DND-41 (cell line): ENCODE measurements around the gene NPM3.

Experiments
- ATAC-seq: fragments of 200-7000 bp; cut with Tn5 transposase; 3 replicates; pipeline ENCODE4 v1.9.1; 2021; ENCODE audit warnings: low read depth; ENCODE audit not compliant: insufficient read depth
- DNase-seq: peaks from one replicate; pipeline ENCODE4 v3.0.0-alpha.2; 2020
- H2AFZ ChIP-seq: 2 replicates; pipeline ENCODE4 v1.6.0; 2012; ENCODE audit warnings: low read depth, low read length
- H3K27ac ChIP-seq: 2 replicates; pipeline ENCODE4 v1.5.1; 2012; ENCODE audit warnings: low read length, inconsistent platforms
- H3K27me3 ChIP-seq: fragments of 200-600 bp; sonication (generic); 2 replicates; pipeline ENCODE4 v1.6.0; 2012; ENCODE audit warnings: low read length, mild to moderate bottlenecking, inconsistent platforms; ENCODE audit not compliant: insufficient read depth, poor library complexity
- H3K36me3 ChIP-seq: 2 replicates; pipeline ENCODE4 v1.5.1; 2012; ENCODE audit warnings: low read length, inconsistent platforms; ENCODE audit not compliant: insufficient read depth
- H3K4me1 ChIP-seq: 2 replicates; pipeline ENCODE4 v1.5.1; 2012; ENCODE audit warnings: mild to moderate bottlenecking, low read length; ENCODE audit not compliant: insufficient read depth
- H3K4me2 ChIP-seq: 2 replicates; pipeline ENCODE4 v1.6.0; 2012; ENCODE audit warnings: mild to moderate bottlenecking, moderate library complexity, low read length, inconsistent platforms; ENCODE audit not compliant: insufficient read depth
- H3K4me3 ChIP-seq, 2 experiments: fragments of 200-600 bp in 1 of 2; shearing (Covaris generic) in 1 of 2; 2 replicates each; pipeline ENCODE4 v1.5.1; 2012 to 2016; ENCODE audit warnings: inconsistent platforms in 2 of 2, low read length in 2 of 2, mild to moderate bottlenecking in 2 of 2, low read depth in 1 of 2, moderate library complexity in 1 of 2
- H3K79me2 ChIP-seq: 2 replicates; pipeline ENCODE4 v1.6.0; 2012; ENCODE audit warnings: low read length, inconsistent platforms; ENCODE audit not compliant: insufficient read depth
- H3K9ac ChIP-seq: 2 replicates; pipeline ENCODE4 v1.6.0; 2012; ENCODE audit warnings: low read depth, mild to moderate bottlenecking, inconsistent platforms, low read length, moderate library complexity
- H3K9me3 ChIP-seq: 2 replicates; pipeline ENCODE4 v1.5.1; 2012; ENCODE audit warnings: low read length, moderate library complexity, mild to moderate bottlenecking, inconsistent platforms; ENCODE audit not compliant: insufficient read depth, severe bottlenecking
- H4K20me1 ChIP-seq: 2 replicates; pipeline ENCODE4 v1.6.0; 2012; ENCODE audit warnings: low read length; ENCODE audit not compliant: insufficient read depth
- EZH2 ChIP-seq: IDR thresholded peaks from 3 replicates; pipeline ENCODE4 v1.6.1; 2012; ENCODE audit warnings: borderline replicate concordance, low read depth, mild to moderate bottlenecking, moderate library complexity, low read length, inconsistent platforms; ENCODE audit not compliant: severe bottlenecking
- TF ChIP-seq, protein P1 (sequence below): IDR thresholded peaks from 2 replicates; pipeline ENCODE4 v1.5.1; 2012; ENCODE audit warnings: borderline replicate concordance, low read length, moderate library complexity, mild to moderate bottlenecking; ENCODE audit not compliant: poor library complexity, severe bottlenecking; ENCODE audit errors: extremely low read depth

The NPM3 gene

DNA sequence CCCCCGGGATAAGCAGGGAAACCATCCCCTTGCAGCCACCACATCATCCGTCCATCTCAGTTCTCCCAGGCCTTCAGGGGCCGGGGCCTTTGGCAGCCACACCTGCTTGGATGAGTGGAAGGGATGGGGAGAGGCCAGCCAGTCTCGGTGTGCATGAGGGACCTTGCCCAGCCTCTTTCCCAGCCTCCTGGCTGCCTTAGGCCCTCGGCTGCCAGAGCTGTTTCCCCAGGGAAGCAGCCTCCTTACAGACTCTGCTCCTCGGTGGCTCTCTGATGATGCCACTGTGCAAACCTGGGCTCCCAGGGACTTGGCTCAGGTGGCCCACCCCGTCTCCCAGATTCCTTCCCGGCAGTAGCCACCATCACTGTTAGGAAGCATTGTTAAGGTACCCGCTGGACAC is 22.0 kb downstream of the NPM3 start:
- Histone ChIP-seq H4K20me1 (no peaks in the 10 kb centered on the region), H3K4me1 (no peaks in the 10 kb centered on the region), H3K9me3 (no peaks in the 10 kb centered on the region), H3K9ac (no peak overlapping the region), H3K27ac (no peak overlapping the region), H3K36me3 (no peaks in the 10 kb centered on the region), H3K4me2 (no peak overlapping the region), H3K79me2 (no peaks in the 10 kb centered on the region), H3K4me3 (no peak overlapping the region), H3K27me3 (no peaks in the 10 kb centered on the region), H2AFZ (no peak overlapping the region)
- no peak for ATAC-seq
- TF ChIP-seq EZH2 = no peak
- TF ChIP-seq, protein P1, sequence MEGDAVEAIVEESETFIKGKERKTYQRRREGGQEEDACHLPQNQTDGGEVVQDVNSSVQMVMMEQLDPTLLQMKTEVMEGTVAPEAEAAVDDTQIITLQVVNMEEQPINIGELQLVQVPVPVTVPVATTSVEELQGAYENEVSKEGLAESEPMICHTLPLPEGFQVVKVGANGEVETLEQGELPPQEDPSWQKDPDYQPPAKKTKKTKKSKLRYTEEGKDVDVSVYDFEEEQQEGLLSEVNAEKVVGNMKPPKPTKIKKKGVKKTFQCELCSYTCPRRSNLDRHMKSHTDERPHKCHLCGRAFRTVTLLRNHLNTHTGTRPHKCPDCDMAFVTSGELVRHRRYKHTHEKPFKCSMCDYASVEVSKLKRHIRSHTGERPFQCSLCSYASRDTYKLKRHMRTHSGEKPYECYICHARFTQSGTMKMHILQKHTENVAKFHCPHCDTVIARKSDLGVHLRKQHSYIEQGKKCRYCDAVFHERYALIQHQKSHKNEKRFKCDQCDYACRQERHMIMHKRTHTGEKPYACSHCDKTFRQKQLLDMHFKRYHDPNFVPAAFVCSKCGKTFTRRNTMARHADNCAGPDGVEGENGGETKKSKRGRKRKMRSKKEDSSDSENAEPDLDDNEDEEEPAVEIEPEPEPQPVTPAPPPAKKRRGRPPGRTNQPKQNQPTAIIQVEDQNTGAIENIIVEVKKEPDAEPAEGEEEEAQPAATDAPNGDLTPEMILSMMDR = no peak
- DNase-seq = no peak

DNA sequence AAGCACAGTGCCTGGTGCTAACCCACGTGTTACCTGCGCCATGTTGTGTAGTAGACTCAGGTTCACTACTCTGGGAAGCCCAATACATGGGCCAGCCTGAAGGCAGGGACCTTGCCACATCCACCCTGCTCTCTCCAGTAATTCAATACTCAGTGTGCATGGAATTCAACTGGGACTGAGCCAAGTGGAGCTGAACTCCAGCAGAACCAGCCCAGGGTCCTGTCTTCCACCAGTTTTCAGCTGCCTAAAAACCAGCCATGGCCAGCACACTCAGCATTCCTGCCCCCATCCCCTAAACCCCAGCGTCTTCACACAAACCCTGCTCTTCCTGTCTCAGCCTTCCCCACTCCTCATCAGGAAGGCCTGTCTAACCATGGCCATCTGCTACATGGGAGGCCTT is 22.7 kb downstream of the NPM3 start:
- Histone ChIP-seq H3K79me2 (no peaks in the 10 kb centered on the region), H3K4me3 (no peak overlapping the region), H3K27me3 (no peaks in the 10 kb centered on the region), H3K9ac (no peak overlapping the region), H3K27ac (no peak overlapping the region), H4K20me1 (no peaks in the 10 kb centered on the region), H3K4me2 (no peak overlapping the region), H2AFZ (no peak overlapping the region), H3K36me3 (no peaks in the 10 kb centered on the region), H3K4me1 (no peaks in the 10 kb centered on the region), H3K9me3 (no peaks in the 10 kb centered on the region)
- no peak for ATAC-seq
- TF ChIP-seq, protein P1 = no peak
- no peak for TF ChIP-seq EZH2
- DNase-seq = no peak

DNA sequence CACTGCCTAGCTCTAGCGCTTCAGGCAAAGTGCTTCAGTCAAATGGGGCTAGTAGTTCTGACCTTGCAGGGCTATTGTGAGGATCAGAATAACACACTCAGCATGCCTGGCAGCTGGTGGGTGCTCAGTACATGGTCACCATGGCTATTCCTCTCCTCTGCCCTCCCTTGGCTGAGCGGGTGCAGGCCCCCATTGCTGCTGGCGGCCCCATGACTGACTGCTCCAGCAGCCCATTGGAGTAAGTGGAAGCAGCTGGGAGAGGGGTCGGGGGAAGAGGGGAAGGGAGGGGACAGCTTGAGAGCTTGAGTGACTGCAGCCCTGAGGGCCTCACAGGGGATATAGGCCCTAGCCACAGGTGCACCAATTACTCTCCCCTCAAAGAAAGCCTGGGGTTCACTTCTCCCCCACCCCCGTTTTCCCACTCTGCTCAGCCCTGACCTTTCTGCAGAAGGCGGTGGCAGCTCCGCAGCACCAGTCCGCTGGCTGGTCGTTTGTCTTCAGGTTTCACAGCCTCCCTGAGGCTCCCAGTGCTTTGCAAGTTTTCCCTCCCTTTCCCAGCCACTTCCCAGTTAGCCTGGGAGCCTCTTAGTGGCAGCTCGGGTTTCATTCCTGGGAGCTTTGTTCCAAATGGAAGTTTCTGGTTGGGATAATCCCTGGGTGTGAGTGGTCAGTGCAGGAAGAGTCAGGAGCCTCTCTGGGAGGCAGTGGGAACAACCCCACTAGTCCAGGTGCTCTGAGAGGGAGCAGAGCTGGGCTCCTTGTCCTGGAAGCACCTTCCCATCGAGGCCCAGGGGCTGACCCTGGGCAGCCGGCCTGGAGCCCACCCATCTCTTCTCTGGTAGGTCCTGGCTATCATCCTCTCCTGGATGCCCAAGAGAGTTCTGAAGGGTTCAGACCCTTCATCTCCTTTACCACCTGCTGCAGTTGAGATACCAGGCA is 23.7 kb downstream of the NPM3 start:
- Histone ChIP-seq H3K79me2 (no peaks in the 10 kb centered on the region), H3K9me3 (no peaks in the 10 kb centered on the region), H3K27ac (no peak overlapping the region), H3K27me3 (no peaks in the 10 kb centered on the region), H3K4me3 (no peak overlapping the region), H3K9ac (no peak overlapping the region), H4K20me1 (no peaks in the 10 kb centered on the region), H2AFZ (no peak overlapping the region), H3K36me3 (no peaks in the 10 kb centered on the region), H3K4me2 (no peak overlapping the region), H3K4me1 (no peaks in the 10 kb centered on the region)
- ATAC-seq (no peak), DNase-seq (no peak)
- TF ChIP-seq, protein P1 = no peak
- no peak for TF ChIP-seq EZH2
